GM12864 (cell line): ENCODE results near the gene CEP72.

ENCODE experiments used
- DNase-seq: peaks from one replicate; pipeline ENCODE4 v3.0.0-alpha.2; 2011; ENCODE audit warnings: low read depth
- H3K4me3 ChIP-seq: 2 replicates; pipeline ENCODE4 v1.5.1; 2011; ENCODE audit warnings: mild to moderate bottlenecking, low read depth, low read length, control low read depth
- CTCF ChIP-seq: IDR thresholded peaks from 2 replicates; pipeline ENCODE4 v1.5.1; 2011; ENCODE audit warnings: low read depth, mild to moderate bottlenecking, moderate library complexity, low read length, control low read depth, inconsistent platforms; ENCODE audit errors: missing control alignments

The CEP72 gene

DNA sequence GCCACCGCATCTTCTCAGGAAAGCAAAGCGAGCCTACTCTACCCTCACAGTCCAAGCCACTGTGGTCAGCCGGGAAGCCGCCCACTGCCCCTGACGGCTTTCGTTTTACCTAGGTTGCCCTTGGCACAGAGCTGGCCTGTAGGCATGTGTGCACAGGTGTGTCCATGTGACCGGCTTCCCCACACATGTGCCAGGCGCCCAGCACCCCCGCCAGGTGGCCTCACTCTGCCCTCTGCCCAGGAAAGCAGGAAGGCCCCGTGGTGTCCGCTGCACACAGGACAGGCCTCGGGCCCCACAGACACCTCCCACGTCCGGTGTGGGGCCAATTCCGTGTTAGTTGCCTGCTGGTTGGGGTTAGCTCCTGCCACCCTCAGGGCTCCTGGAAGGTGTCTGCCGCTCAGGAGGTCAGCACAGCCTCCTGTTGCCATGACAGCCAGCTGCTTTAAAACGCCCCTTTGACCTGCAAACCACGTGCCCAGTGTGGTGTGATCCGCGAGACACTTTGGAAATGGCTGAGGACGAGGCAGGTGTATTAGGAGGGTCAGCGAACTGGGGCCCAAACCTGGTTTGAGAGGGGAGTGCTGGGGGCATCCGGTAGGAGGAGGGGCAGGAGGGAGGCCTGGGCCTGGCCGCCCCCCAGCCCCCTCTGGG is 52.3 kb downstream of the CEP72 start:
- H3K4me3 ChIP-seq, result no peak overlapping the region
- TF ChIP-seq CTCF, result no peak
- no peak for DNase-seq

DNA sequence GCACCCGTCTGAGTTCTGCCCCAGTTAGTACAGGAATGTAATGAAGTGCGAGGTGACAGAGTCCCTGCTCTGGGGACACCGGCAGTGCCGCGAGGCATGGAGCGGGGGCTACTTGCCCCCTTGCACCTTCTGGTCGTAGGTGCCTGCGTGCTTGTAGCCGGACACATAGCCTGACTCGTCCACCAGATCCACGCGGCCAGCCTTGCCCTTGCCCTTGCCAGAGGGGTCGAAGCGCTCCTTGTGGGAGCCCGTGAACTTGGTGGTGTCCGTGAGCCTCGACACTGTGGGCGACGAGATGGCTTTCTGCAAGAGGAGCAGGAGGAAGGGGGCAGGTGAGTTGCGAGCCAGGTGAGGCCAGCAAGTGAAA is 52.8 kb downstream of the CEP72 start:
- no peak for DNase-seq
- no peak overlapping the region for H3K4me3 ChIP-seq
- no peak for TF ChIP-seq CTCF

- DNase-seq, result no peak
- TF ChIP-seq CTCF, result no peak
- H3K4me3 ChIP-seq, result no peak overlapping the region
Measured at GRCh38 chr5:665541-665955, 53.4 kb downstream of the CEP72 start.

DNA sequence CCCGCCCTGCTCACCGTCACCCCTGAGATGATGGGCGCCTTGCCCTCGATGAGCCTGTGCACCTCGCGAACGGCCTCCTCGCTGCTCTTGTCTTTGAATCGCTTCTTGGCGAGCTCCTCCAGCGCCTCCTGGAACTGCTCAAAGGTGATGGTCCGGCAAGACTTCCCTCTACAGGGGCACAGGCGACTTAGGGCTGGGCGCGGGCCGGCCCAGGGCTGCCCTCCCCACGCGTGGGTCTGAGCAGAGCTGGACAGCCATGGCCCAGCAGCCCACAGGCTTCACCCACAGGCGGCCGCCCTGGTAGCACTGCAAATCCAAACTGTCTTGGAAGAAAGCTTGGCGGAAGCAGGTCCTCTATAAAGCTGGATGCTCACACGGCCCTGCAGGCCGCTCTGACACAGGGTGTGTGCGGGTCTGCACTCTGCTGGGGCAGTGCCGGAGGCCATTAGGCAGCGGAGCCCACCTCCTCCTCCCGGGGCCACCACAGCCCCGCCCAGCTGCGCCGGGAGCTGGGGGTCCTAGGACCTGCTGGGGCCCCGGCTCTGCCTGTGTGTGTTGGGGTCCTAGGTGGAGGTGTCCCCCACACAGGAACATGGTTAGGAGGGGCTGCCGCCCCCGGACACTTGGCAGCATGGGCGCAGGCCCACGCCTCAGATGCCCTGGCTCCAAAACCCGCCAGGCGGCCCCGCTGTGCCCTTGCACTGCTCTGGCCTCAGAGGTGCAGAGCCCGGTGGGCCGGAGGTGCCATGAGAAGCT is 54.0 kb downstream of the CEP72 start:
- H3K4me3 ChIP-seq, result no peak overlapping the region
- TF ChIP-seq CTCF, result no peak
- no peak for DNase-seq

DNA sequence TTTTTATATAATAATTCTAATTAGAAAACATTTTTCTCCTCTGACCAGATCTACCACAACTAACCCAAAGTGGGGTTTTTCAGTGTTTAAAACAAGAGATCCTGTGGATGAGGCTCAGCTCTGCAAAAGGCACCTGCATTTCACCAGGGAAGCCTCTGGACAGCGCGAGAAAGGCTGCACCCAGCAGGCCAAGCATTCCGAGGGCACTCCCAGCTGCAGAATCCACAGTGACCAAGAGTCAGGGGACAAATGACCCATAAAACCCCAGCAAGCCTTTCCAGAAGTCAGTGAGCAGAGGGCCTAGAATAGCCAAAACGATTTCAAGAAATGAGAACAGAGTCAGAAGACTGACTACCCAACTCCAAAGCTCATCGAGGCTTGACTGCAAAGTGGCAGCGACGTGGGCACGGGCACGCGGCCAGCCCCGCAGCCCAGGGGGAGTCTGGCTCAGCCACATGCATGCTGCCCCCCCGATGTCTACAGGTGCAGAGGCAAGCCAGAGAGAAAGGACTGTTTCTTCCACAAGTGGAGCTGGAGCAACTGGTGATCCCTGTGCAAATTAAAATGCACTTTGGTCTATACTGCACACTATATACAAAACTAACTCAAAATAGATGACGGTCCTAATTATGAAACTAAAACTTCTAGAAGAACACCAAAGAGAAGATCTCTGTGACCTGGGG is 54.8 kb downstream of the CEP72 start:
- DNase-seq, result no peak
- TF ChIP-seq CTCF, result no peak
- H3K4me3 ChIP-seq, result no peak overlapping the region

- no peak overlapping the region for H3K4me3 ChIP-seq
- no peak for TF ChIP-seq CTCF
- no peak for DNase-seq
Measured at GRCh38 chr5:668283-668995, 56.3 kb downstream of the CEP72 start.
